Inflammatory macrophage (primary cell): ENCODE data around the gene B4GALNT4.
"Not testable (repeated sequence)": the region's sequence is repeated elsewhere in the genome, so short reads cannot be mapped to it uniquely, and the experiment has no call there.

Experiments used
- DNase-seq, 2 donors: peaks; one replicate each; pipeline ENCODE4 v3.0.0-alpha.2; 2020 to 2022

Gene B4GALNT4

GRCh38 chr11:424766-425165 is 55.5 kb downstream of the B4GALNT4 start:
- not testable (repeated sequence) for DNase-seq

DNA sequence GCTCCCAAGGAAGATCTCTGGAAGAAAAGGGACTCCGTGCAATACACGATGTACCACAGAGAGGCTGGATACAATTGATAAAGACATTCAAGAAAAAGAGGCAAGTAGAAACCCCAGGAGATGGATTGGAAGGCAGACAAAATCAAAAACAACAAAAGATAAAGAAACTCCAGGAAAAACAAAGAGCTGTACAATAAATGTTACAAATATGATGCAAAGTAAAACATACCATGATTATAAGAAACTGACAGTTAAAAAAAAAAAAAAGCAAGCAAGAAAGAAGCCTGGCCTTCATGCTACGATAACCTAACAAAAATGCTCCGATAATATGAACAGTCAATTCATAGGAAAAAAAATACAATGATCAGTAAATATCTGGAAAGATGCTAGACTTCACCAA is 56.0 kb downstream of the B4GALNT4 start:
- no peak for DNase-seq

DNA sequence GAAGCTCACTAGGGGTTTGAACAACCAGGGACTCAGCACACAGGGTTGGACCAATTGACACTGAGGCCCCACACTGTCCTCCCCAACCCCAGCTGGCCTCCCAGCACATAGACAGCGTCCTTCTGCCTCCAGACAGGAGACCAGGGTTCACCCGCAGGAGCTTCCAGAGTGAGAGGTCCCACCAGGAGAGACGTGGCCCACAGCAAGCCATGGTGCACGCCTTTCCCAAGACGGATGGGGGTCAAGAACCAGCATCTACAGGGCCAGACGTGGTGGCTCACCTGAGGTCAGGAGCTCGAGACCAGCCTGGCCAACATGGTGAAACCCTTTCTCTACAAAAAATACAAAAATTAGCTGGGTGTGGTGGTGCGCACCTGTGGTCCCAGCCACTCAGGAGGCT is 57.6 kb downstream of the B4GALNT4 start:
- no peak for DNase-seq

DNA sequence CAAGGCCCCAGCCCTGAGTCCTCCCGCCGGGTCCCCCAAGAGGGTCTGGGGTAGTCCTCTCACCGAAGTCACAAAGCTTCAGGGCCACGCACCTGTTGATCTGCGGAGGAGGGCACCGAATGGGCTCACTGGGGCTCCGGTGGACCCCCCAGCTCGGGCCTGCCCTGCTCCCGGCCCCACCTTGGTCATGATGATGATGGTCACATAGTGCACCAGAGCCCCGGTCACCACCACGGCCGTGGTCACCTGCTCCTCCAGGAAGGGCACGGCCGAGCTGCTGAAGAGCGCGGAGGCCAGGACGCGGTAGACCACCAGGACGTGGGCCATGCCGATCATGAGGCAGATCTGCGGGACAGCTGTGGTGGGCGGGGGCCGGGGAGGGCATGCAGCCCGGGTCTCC is 59.0 kb downstream of the B4GALNT4 start:
- DNase-seq = no peak

DNA sequence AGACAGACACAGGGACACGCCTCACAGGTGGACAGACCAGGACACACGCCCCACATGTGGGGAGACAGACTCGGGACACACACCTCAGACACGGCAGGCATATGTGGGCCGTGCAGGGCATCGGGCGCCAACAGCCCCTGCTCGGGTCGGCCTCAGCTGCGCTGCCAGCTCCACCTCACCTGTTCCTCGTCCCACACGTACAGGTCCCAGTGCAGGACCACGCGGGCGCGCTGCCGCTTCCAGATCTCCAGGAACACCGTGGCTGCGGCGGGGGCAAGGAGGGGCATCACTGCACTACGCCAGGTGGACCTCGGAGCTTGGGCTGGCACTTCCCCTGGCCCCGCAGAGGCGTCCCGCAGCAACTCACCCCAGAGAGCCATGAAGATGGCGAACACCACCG is 60.1 kb downstream of the B4GALNT4 start:
- no peak for DNase-seq

DNA sequence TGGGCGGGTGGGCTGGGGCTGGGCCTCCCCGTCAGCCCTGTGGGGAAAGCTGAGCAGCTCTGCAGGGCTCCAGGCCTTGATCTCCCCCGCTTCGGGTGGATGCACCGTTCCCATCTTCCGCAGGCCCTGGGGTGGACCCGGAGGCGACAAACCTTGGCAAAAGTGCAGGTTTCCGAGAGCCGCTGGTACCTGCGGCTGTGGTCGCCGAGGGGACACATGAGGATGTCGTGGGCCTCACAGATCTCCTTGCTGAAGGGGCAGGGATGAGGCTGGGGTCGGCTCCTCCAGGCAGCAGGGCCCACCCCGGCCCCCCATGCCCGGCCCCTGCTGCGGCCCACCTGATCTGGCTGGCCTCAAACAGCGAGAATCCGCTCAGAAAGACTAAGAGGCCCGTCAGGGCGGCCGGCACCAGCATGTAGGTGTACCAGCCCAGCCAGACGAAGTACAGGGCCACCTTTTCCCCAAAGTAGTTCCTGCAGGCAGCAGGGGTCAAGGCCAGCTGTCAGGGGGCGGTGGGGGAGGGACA is 60.7 kb downstream of the B4GALNT4 start:
- no peak for DNase-seq
